Right lobe of liver (tissue), 6 donors: Measurements from ENCODE around the gene STAT1. TPM values are rescaled to one million over a fixed set of nuclear protein-coding genes. Genes with fewer than 3 reads are reported as not detected.

Source experiments
- ATAC-seq, 4 donors: fragments of 200-7000 bp; cut with Tn5 transposase; one replicate each; pipeline ENCODE4 v1.9.1; 2020; ENCODE audit warnings: mild to moderate bottlenecking in 4 of 4, moderate library complexity in 4 of 4
- DNase-seq, 3 donors: peaks; one replicate each; pipeline ENCODE4 v3.0.0-alpha.2; 2020
- H3K27ac ChIP-seq, 3 donors: fragments of 200-600 bp; one replicate each; pipeline ENCODE4 v1.8.0; 2022
- H3K27me3 ChIP-seq, 2 donors: fragments of 200-600 bp; one replicate each; pipeline ENCODE4 v1.8.0; 2022
- H3K36me3 ChIP-seq, 4 donors: fragments of 200-600 bp; sonication (generic) in 1 of 4; one replicate each; pipeline versions ENCODE4 v1.5.1 to v1.8.0; 2017 to 2022; ENCODE audit warnings: control low read depth in 1 of 4
- H3K4me1 ChIP-seq, 4 donors: fragments of 200-600 bp; sonication (generic) in 1 of 4; one replicate each; pipeline versions ENCODE4 v1.5.1 to v1.8.0; 2017 to 2022; ENCODE audit warnings: control low read depth in 1 of 4
- H3K4me3 ChIP-seq, 3 donors: fragments of 200-600 bp; one replicate each; pipeline ENCODE4 v1.8.0; 2022
- H3K9me3 ChIP-seq, 4 donors: fragments of 200-600 bp; sonication (generic) in 1 of 4; one replicate each; pipeline versions ENCODE4 v1.5.1 to v1.8.0; 2017 to 2022; ENCODE audit warnings: control low read depth in 1 of 4
- POLR2A ChIP-seq: fragments of 450-650 bp; IDR thresholded peaks from one replicate; pipeline ENCODE4 v1.6.1; 2017; ENCODE audit warnings: antibody characterized with exemption, mild to moderate bottlenecking
- WGBS: methylation state at CpG from one replicate; pipeline ENCODE4 v1.1.6; 2018; ENCODE audit warnings: low coverage, low lambda C conversion rate; ENCODE audit not compliant: insufficient coverage; ENCODE audit errors: missing lambda C conversion rate; 5-methylcytosine and 5-hydroxymethylcytosine counted together
- intact Hi-C, 2 donors: fragments of 100-400 bp; cut with DNase I; formaldehyde crosslinking; loops; one replicate each; pipeline versions ENCODE4 v1.11.2 to v1.14.1; 2022
- total RNA-seq, 6 experiments: library from RNA; depleted of rRNA in 2 of 6; stranded (reverse); fragments of >200 nt in 2 of 6; fragmentation: NEBNext Ultra II Directional in 3 of 6; extraction: Animal tissue kit (Norgen Biotek cat#: 25700) in 3 of 6; gene quantifications; one replicate each; pipeline versions ENCODE4 v1.1.0 to v1.2.4, GENCODE V29; 2016 to 2023
- TF ChIP-seq, protein P1 (sequence below), 4 donors: fragments of 200-600 bp in 3 of 4; fragments of 450-650 bp in 1 of 4; IDR thresholded peaks; one replicate each; pipeline versions ENCODE4 v1.5.1 to v1.8.0; 2016 to 2022; ENCODE audit warnings: antibody characterized with exemption in 4 of 4, mild to moderate bottlenecking in 2 of 4
- donor health status: DM: no; HTN: yes; CAD: no.
- donor health status: DM: no; HTN: no; CAD: no.
- donor health status: DM: no; HTN: no; CAD: no.
- donor health status: DM: no; HTN: yes; CAD: no.
- donor health status: DM: no; HTN: yes; CAD: no.

STAT1 gene
- total RNA-seq, 6 experiments from 2014 or later, result 28.9 to 72.3 (median 48.5) TPM

DNA sequence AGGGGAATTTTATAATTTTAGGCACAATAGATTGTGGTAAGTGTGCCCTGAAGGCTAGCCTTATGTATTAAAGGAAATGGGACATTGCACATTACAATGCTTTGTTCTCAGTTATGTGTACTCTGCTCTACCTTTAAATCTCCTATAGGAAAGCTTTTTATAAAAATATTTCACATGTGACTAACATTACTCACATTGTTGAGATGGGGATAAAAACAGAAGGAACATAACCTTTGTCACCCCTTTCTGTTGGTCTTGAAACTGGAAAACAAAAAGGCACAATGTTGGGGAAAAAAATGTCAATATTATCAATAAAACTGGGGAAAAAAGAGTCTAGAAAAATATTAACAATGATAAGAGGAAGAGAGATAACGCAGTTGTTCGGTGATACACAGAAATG is 17.3 kb upstream of the STAT1 start:
- no peaks in the 10 kb centered on the region for H3K27me3 ChIP-seq
- H3K9me3 ChIP-seq, result no peaks in the 10 kb centered on the region
- DNase-seq, result no peak
- no peak for TF ChIP-seq POLR2A
- TF ChIP-seq, protein P1, sequence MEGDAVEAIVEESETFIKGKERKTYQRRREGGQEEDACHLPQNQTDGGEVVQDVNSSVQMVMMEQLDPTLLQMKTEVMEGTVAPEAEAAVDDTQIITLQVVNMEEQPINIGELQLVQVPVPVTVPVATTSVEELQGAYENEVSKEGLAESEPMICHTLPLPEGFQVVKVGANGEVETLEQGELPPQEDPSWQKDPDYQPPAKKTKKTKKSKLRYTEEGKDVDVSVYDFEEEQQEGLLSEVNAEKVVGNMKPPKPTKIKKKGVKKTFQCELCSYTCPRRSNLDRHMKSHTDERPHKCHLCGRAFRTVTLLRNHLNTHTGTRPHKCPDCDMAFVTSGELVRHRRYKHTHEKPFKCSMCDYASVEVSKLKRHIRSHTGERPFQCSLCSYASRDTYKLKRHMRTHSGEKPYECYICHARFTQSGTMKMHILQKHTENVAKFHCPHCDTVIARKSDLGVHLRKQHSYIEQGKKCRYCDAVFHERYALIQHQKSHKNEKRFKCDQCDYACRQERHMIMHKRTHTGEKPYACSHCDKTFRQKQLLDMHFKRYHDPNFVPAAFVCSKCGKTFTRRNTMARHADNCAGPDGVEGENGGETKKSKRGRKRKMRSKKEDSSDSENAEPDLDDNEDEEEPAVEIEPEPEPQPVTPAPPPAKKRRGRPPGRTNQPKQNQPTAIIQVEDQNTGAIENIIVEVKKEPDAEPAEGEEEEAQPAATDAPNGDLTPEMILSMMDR (IDR thresholded peaks at IDR 0.05), result no peak
- 0% methylated on average over 2 of the region's 2 CpGs for WGBS
- H3K4me1 ChIP-seq, result no peaks in the 10 kb centered on the region
- intact Hi-C loops, result no loop called here
- no peak overlapping the region for H3K4me3 ChIP-seq
- no peaks in the 10 kb centered on the region for H3K36me3 ChIP-seq
- no peak for ATAC-seq
- no peak overlapping the region for H3K27ac ChIP-seq

DNA sequence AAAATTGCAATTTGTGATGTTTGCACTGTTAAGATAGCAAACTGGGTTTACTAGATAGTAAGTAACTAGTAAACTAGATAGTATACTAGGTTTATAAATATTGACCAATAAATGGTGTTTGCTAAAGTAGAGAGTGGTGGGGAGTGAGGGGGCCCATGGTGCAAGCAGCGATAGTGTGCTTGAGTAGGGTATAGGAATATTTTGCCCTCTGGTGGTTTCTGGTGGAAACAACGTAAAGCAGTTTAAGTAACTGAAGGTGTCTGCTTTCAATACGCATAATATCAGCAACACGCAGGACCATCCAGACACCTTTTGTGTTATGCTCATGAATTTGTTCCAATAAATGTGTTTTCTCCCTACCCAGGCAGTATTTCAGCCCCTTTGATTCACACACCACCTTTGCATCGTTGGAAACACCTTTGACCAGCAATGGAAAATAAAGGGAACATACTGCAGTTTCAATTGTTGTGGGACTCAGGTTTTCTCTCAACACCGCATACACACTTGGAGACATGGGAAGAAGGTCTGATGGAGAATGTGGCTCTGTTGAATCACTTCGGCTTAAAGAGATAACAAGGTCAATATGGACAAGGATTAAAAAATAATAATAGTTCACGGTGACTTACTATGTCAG is 16.7 kb upstream of the STAT1 start:
- 31% methylated on average over 8 of the region's 8 CpGs for WGBS
- H3K36me3 ChIP-seq, result no peaks in the 10 kb centered on the region
- no peaks in the 10 kb centered on the region for H3K27me3 ChIP-seq
- H3K9me3 ChIP-seq, result no peaks in the 10 kb centered on the region
- no peak for TF ChIP-seq POLR2A
- TF ChIP-seq, protein P1 (IDR thresholded peaks at IDR 0.05), result peak; percentile 59 to 64 (median 63)
- no peak overlapping the region for H3K4me3 ChIP-seq
- H3K4me1 ChIP-seq, result no peaks in the 10 kb centered on the region
- DNase-seq (no peak), ATAC-seq (peak; percentile 82 to 91 (median 82))
- intact Hi-C loops, result no loop called here
- H3K27ac ChIP-seq, result no peak overlapping the region

DNA sequence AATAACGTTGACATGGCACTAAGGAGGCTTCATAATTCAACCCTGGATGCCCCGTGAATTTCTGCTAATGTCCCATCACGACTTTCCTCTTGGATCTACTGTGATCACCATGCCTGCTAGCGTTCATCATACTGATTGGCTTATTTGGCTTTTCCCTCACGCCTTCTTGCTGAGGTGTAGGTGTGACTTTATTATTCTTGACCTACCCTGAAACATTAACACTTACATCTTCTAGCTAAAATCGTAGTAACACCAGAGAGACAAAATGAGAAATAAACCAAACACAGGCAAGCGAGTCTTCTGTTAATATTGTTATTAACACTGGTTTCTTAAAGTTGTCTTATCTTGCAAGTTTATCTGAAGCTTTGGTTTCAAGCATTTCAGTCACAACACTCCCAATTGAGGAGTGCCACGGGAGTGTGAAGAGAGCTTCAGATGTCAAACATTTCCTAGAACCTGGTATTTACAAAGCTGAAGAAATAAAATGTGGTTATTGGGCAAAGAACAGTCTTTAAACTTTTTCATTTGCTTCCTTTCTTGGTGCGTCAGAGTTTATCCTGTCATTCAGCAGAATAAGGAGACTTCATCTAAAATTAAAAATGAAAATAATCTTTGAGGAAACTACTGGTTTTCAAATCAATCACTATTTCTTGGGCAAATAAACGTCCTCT is 15.4 kb upstream of the STAT1 start:
- WGBS, result 65% methylated on average over 10 of the region's 10 CpGs
- Histone ChIP-seq H3K9me3 (no peaks in the 10 kb centered on the region), H3K36me3 (no peaks in the 10 kb centered on the region), H3K27ac (no peak overlapping the region), H3K4me1 (no peaks in the 10 kb centered on the region), H3K27me3 (no peaks in the 10 kb centered on the region), H3K4me3 (no peak overlapping the region)
- DNase-seq, result no peak
- intact Hi-C loops, result no loop called here
- no peak for ATAC-seq
- TF ChIP-seq, protein P1 (IDR thresholded peaks at IDR 0.05), result no peak
- TF ChIP-seq POLR2A, result no peak

DNA sequence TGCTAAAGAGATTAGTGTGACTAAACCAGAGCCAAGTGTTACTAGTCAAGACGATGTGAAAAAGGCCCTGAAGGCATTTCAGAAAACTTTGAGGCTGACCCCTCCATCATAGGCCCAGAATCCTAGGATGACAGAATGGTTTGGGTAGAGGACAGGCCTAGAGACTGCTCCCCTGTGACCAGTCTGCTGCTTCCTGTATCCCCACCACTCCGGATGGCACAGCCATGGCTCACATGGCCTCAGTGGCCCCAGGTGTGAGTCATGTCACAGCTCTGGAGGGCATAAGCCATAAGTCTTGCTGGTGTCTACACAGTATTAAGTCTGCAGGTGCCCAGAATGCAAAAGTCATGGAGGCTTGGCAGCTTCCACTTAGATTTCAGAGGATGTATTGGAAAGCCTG is 12.4 kb upstream of the STAT1 start:
- Histone ChIP-seq H3K4me1 (peaks cover 0 to 3% (median 0%) of the 10 kb centered on the region in 4 donors), H3K27me3 (no peaks in the 10 kb centered on the region), H3K9me3 (no peaks in the 10 kb centered on the region), H3K27ac (no peak overlapping the region), H3K36me3 (no peaks in the 10 kb centered on the region), H3K4me3 (no peak overlapping the region)
- no peak for DNase-seq
- intact Hi-C loops, result no loop called here
- WGBS, result 0% methylated on average over 1 of the region's 2 CpGs
- TF ChIP-seq, protein P1 (IDR thresholded peaks at IDR 0.05), result no peak
- no peak for TF ChIP-seq POLR2A
- peak in 1 of 4 donors; percentile 17 for ATAC-seq
